HepG2 (cell line): ENCODE data around the gene ALDH16A1. TPM values are rescaled to one million over a fixed set of nuclear protein-coding genes. Genes with fewer than 3 reads are reported as not detected.

Experiments used
- EP300 ChIP-seq, 3 experiments: sonication (generic) in 1 of 3; formaldehyde crosslinking in 1 of 3; IDR thresholded peaks; 2 replicates each; pipeline versions ENCODE4 v1.5.1 to v1.6.1; 2011 to 2020; ENCODE audit warnings: low read depth in 2 of 3, low read length in 2 of 3, borderline replicate concordance in 1 of 3, improper control_type of control experiment in 1 of 3, mild to moderate bottlenecking in 1 of 3, missing genetic modification reagents in 1 of 3, moderate library complexity in 1 of 3
- GFI1 ChIP-seq: sonication (generic); formaldehyde crosslinking; IDR thresholded peaks from 2 replicates; pipeline ENCODE4 v1.5.0; 2020; ENCODE audit warnings: missing genetic modification reagents, mild to moderate bottlenecking, borderline replicate concordance
- HMG20B ChIP-seq: conservative IDR thresholded peaks from 2 replicates; pipeline ENCODE4 v1.6.1; 2016; ENCODE audit warnings: missing genetic modification reagents, missing compliant biosample characterization
- HNF4A ChIP-seq: sonication (generic); formaldehyde crosslinking; IDR thresholded peaks from 2 replicates; pipeline ENCODE4 v1.4.0; 2020; ENCODE audit warnings: missing genetic modification reagents
- JUN ChIP-seq: sonication (generic); formaldehyde crosslinking; IDR thresholded peaks from 2 replicates; pipeline ENCODE4 v1.4.0; 2020; ENCODE audit warnings: mild to moderate bottlenecking, missing genetic modification reagents
- MEF2D ChIP-seq: sonication (generic); formaldehyde crosslinking; IDR thresholded peaks from 2 replicates; pipeline ENCODE4 v1.5.1; 2020; ENCODE audit warnings: mild to moderate bottlenecking, missing genetic modification reagents
- MIER2 ChIP-seq: IDR thresholded peaks from 2 replicates; pipeline ENCODE4 v1.6.1; 2016; ENCODE audit warnings: missing biosample characterization, missing genetic modification reagents
- NCOR1 ChIP-seq: fragments of 200-600 bp; sonication (generic); IDR thresholded peaks from 2 replicates; pipeline ENCODE4 v1.7.0; 2017; ENCODE audit warnings: antibody characterized with exemption, low read length, borderline replicate concordance
- PBX3 ChIP-seq: sonication (generic); formaldehyde crosslinking; IDR thresholded peaks from 2 replicates; pipeline ENCODE4 v1.8.1; 2023; ENCODE audit warnings: missing genetic modification reagents, inconsistent platforms, borderline replicate concordance
- SMC3 ChIP-seq: IDR thresholded peaks from 2 replicates; pipeline ENCODE4 v1.6.1; 2011; ENCODE audit warnings: low read length, improper control_type of control experiment
- TFE3 ChIP-seq: IDR thresholded peaks from 2 replicates; pipeline ENCODE4 v1.6.1; 2016
- ZNF230 ChIP-seq: sonication (generic); formaldehyde crosslinking; IDR thresholded peaks from 2 replicates; pipeline ENCODE4 v1.4.0; 2020; ENCODE audit warnings: mild to moderate bottlenecking, missing genetic modification reagents
- ZNF605 ChIP-seq: sonication (generic); formaldehyde crosslinking; IDR thresholded peaks from 2 replicates; pipeline ENCODE4 v1.8.0; 2022; ENCODE audit warnings: mild to moderate bottlenecking, missing genetic modification reagents
- ZNF746 ChIP-seq: sonication (generic); formaldehyde crosslinking; IDR thresholded peaks from 2 replicates; pipeline ENCODE4 v1.8.0; 2022; ENCODE audit warnings: mild to moderate bottlenecking, missing genetic modification reagents
- ZNF816 ChIP-seq: sonication (generic); formaldehyde crosslinking; IDR thresholded peaks from 2 replicates; pipeline ENCODE4 v1.8.0; 2022; ENCODE audit warnings: missing genetic modification reagents, mild to moderate bottlenecking, borderline replicate concordance
- polyA plus RNA-seq, 8 experiments: library from polyadenylated mRNA; depleted of rRNA in 3 of 8; stranded (reverse) in 7 of 8; unstranded in 1 of 8; fragments of >200 nt; fragmentation: Illumina TruSeq in 4 of 8; extraction: Trizol in 4 of 8; gene quantifications; 2 replicates each; pipeline versions ENCODE4 v1.2.1 to v1.2.3, GENCODE V29; 2011 to 2016; ENCODE audit warnings: low read depth in 4 of 8, missing spikeins in 1 of 8, mixed read lengths in 1 of 8; ENCODE audit not compliant: insufficient read depth in 1 of 8
- total RNA-seq, 5 experiments: library from RNA; depleted of rRNA; stranded (reverse); fragments of >200 nt; fragmentation: Illumina TruSeq; extraction: Trizol; gene quantifications; 2 replicates each; pipeline ENCODE4 v1.2.3, GENCODE V29; 2016; ENCODE audit warnings: low read depth in 1 of 5
- TF ChIP-seq, protein P1 (sequence below): sonication (generic); formaldehyde crosslinking; IDR thresholded peaks from 2 replicates; pipeline ENCODE4 v1.4.0; 2020; ENCODE audit warnings: missing genetic modification reagents

Gene ALDH16A1
- total and polyA plus RNA-seq, 2 of the 13 experiments (the other 11 are each of a cell fraction or from before 2014, with no cell fraction given) = 8.4 to 34.9 TPM

GRCh38 chr19:49492573-49493405 is 39.8 kb downstream of the ALDH16A1 start (continued):
- TF ChIP-seq PBX3 (CRISPR knock-in tag) (no peak), MIER2 (no peak), ZNF605 (CRISPR knock-in tag) (peak; percentile 12; the same call in 1 of the 2 replicates), MEF2D (CRISPR knock-in tag) (no peak), ZNF230 (CRISPR knock-in tag) (no peak), SMC3 (no peak), TFE3 (CRISPR knock-in tag) (0 out of 2 replicates have a peak, but pooled peaks have one; percentile 19), HMG20B (no peak), ZNF816 (no peak), NCOR1 (no peak), HNF4A (CRISPR knock-in tag) (no peak), EP300 (IDR thresholded peaks at IDR 0.05; ENCODE audit: low read depth in 2 of 2, low read length in 2 of 2) (no peak), EP300 (CRISPR knock-in tag; IDR thresholded peaks at IDR 0.05; ENCODE audit: borderline replicate concordance) (peak; percentile 26; the same call in 1 of the 2 replicates), ZNF746 (CRISPR knock-in tag) (peak; percentile 26; the same call in 1 of the 2 replicates), GFI1 (CRISPR knock-in tag) (no peak), JUN (CRISPR knock-in tag) (no peak)
- TF ChIP-seq, protein P1, sequence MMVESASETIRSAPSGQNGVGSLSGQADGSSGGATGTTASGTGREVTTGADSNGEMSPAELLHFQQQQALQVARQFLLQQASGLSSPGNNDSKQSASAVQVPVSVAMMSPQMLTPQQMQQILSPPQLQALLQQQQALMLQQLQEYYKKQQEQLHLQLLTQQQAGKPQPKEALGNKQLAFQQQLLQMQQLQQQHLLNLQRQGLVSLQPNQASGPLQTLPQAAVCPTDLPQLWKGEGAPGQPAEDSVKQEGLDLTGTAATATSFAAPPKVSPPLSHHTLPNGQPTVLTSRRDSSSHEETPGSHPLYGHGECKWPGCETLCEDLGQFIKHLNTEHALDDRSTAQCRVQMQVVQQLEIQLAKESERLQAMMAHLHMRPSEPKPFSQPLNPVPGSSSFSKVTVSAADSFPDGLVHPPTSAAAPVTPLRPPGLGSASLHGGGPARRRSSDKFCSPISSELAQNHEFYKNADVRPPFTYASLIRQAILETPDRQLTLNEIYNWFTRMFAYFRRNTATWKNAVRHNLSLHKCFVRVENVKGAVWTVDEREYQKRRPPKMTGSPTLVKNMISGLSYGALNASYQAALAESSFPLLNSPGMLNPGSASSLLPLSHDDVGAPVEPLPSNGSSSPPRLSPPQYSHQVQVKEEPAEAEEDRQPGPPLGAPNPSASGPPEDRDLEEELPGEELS (CRISPR knock-in tag) = no peak
